ENCODE measurements around the gene PARL.

PARL gene

GRCh38 chr3:183892610-183893214 lies 8.0 kb upstream of the PARL start:
- no peaks in the 10 kb centered on the region for H3K36me3 ChIP-seq
- TF ChIP-seq CTCF (IDR thresholded peaks at IDR 0.05; ENCODE audit: low read depth, low read length), result no peak
- no peak for DNase-seq
- no peaks in the 10 kb centered on the region for H3K9me3 ChIP-seq
- H3K4me1 ChIP-seq, result no peaks in the 10 kb centered on the region
- no peaks in the 10 kb centered on the region for H3K27me3 ChIP-seq
- no peak overlapping the region for H3K4me3 ChIP-seq (ENCODE audit: low read depth, low read length)

- TF ChIP-seq CTCF (IDR thresholded peaks at IDR 0.05; ENCODE audit: low read depth, low read length), result no peak
- no peak for DNase-seq
- H3K4me3 ChIP-seq (ENCODE audit: low read depth, low read length), result no peak overlapping the region
- H3K9me3 ChIP-seq, result no peaks in the 10 kb centered on the region
- peaks cover 5% of the 10 kb centered on the region; the same call in 1 of the 2 replicates for H3K4me1 ChIP-seq
- no peaks in the 10 kb centered on the region for H3K36me3 ChIP-seq
- no peaks in the 10 kb centered on the region for H3K27me3 ChIP-seq
Measured at GRCh38 chr3:183885766-183886165, 1.1 kb upstream of the PARL start.

- no peak for DNase-seq
- TF ChIP-seq CTCF (IDR thresholded peaks at IDR 0.05; ENCODE audit: low read depth, low read length), result no peak
- H3K4me3 ChIP-seq (ENCODE audit: low read depth, low read length), result peak overlapping the region; percentile 93
- no peaks in the 10 kb centered on the region for H3K9me3 ChIP-seq
- no peaks in the 10 kb centered on the region for H3K27me3 ChIP-seq
- H3K36me3 ChIP-seq, result peaks cover 3% of the 10 kb centered on the region; the same call in 1 of the 2 replicates
- peaks cover 5% of the 10 kb centered on the region; the same call in 1 of the 2 replicates for H3K4me1 ChIP-seq
Measured at GRCh38 chr3:183884097-183884426, 618 bp downstream of the PARL start.

- TF ChIP-seq CTCF (IDR thresholded peaks at IDR 0.05; ENCODE audit: low read depth, low read length), result no peak
- Histone ChIP-seq H3K4me1 (peaks cover 5% of the 10 kb centered on the region; the same call in 1 of the 2 replicates), H3K4me3 (ENCODE audit: low read depth, low read length) (peak overlapping the region; percentile 93), H3K36me3 (peaks cover 3% of the 10 kb centered on the region; the same call in 1 of the 2 replicates), H3K27me3 (no peaks in the 10 kb centered on the region), H3K9me3 (no peaks in the 10 kb centered on the region)
- DNase-seq, result no peak
Measured at GRCh38 chr3:183883291-183884096, 1.2 kb downstream of the PARL start.

- TF ChIP-seq CTCF (IDR thresholded peaks at IDR 0.05; ENCODE audit: low read depth, low read length), result no peak
- DNase-seq, result no peak
- H3K27me3 ChIP-seq, result no peaks in the 10 kb centered on the region
Measured at GRCh38 chr3:183880121-183880520, 4.6 kb downstream of the PARL start.

GRCh38 chr3:183879243-183879642 lies 5.4 kb downstream of the PARL start:
- H3K9me3 ChIP-seq, result no peaks in the 10 kb centered on the region
- H3K36me3 ChIP-seq, result peaks cover 22% of the 10 kb centered on the region
- H3K4me3 ChIP-seq (ENCODE audit: low read depth, low read length), result no peak overlapping the region
- peaks cover 5% of the 10 kb centered on the region; the same call in 1 of the 2 replicates for H3K4me1 ChIP-seq
- no peak for DNase-seq
- no peaks in the 10 kb centered on the region for H3K27me3 ChIP-seq
- no peak for TF ChIP-seq CTCF (IDR thresholded peaks at IDR 0.05; ENCODE audit: low read depth, low read length)

More at GRCh38 chr3:183880121-183880520, 4.6 kb downstream of the PARL start:
- Histone ChIP-seq H3K36me3 (peaks cover 19% of the 10 kb centered on the region), H3K4me3 (ENCODE audit: low read depth, low read length) (no peak overlapping the region), H3K4me1 (peaks cover 5% of the 10 kb centered on the region; the same call in 1 of the 2 replicates), H3K9me3 (no peaks in the 10 kb centered on the region)
